ENCODE data around the gene MEGF10. TPM values are rescaled to one million over a fixed set of nuclear protein-coding genes. Genes with fewer than 3 reads are reported as not detected.

The MEGF10 gene
- polyA plus RNA-seq, 3 donors: 0.75 to 0.88 (median 0.83) TPM

- DNase-seq (ENCODE audit: extremely low read depth in 1 of 11, low read depth in 9 of 11, low spot score in 4 of 11): no peak
Measured at GRCh38 chr5:127320032-127320965, 29.7 kb downstream of the MEGF10 start.

GRCh38 chr5:127321465-127321864, 30.9 kb downstream of the MEGF10 start:
- no peak for DNase-seq (ENCODE audit: extremely low read depth in 1 of 11, low read depth in 9 of 11, low spot score in 4 of 11)

- DNase-seq (ENCODE audit: extremely low read depth in 1 of 11, low read depth in 9 of 11, low spot score in 4 of 11): no peak
Measured at GRCh38 chr5:127322403-127322802, 31.8 kb downstream of the MEGF10 start.

GRCh38 chr5:127324756-127325155, 34.2 kb downstream of the MEGF10 start:
- DNase-seq (ENCODE audit: extremely low read depth in 1 of 11, low read depth in 9 of 11, low spot score in 4 of 11): no peak

- DNase-seq (ENCODE audit: extremely low read depth in 1 of 11, low read depth in 9 of 11, low spot score in 4 of 11): no peak
Measured at GRCh38 chr5:127326431-127326830, 35.8 kb downstream of the MEGF10 start.

- no peak for DNase-seq (ENCODE audit: extremely low read depth in 1 of 11, low read depth in 9 of 11, low spot score in 4 of 11)
Measured at GRCh38 chr5:127326976-127327755, 36.6 kb downstream of the MEGF10 start.

- no peak for DNase-seq (ENCODE audit: extremely low read depth in 1 of 11, low read depth in 9 of 11, low spot score in 4 of 11)
Measured at GRCh38 chr5:127330116-127330515, 39.5 kb downstream of the MEGF10 start.

GRCh38 chr5:127331890-127332649, 41.5 kb downstream of the MEGF10 start:
- no peak for DNase-seq (ENCODE audit: extremely low read depth in 1 of 11, low read depth in 9 of 11, low spot score in 4 of 11)

GRCh38 chr5:127333483-127333882, 42.9 kb downstream of the MEGF10 start:
- DNase-seq (ENCODE audit: extremely low read depth in 1 of 11, low read depth in 9 of 11, low spot score in 4 of 11): no peak

- no peak for DNase-seq (ENCODE audit: extremely low read depth in 1 of 11, low read depth in 9 of 11, low spot score in 4 of 11)
Measured at GRCh38 chr5:127335381-127335780, 44.8 kb downstream of the MEGF10 start.

GRCh38 chr5:127337876-127338275, 47.3 kb downstream of the MEGF10 start:
- DNase-seq (ENCODE audit: extremely low read depth in 1 of 11, low read depth in 9 of 11, low spot score in 4 of 11): no peak

GRCh38 chr5:127338501-127338900, 47.9 kb downstream of the MEGF10 start:
- DNase-seq (ENCODE audit: extremely low read depth in 1 of 11, low read depth in 9 of 11, low spot score in 4 of 11): no peak

- DNase-seq (ENCODE audit: extremely low read depth in 1 of 11, low read depth in 9 of 11, low spot score in 4 of 11): no peak
Measured at GRCh38 chr5:127340606-127341005, 50.0 kb downstream of the MEGF10 start.

GRCh38 chr5:127342364-127342763, 51.8 kb downstream of the MEGF10 start:
- DNase-seq (ENCODE audit: extremely low read depth in 1 of 11, low read depth in 9 of 11, low spot score in 4 of 11): no peak

GRCh38 chr5:127343313-127343712, 52.7 kb downstream of the MEGF10 start:
- DNase-seq (ENCODE audit: extremely low read depth in 1 of 11, low read depth in 9 of 11, low spot score in 4 of 11): no peak

- no peak for DNase-seq (ENCODE audit: extremely low read depth in 1 of 11, low read depth in 9 of 11, low spot score in 4 of 11)
Measured at GRCh38 chr5:127343866-127344265, 53.3 kb downstream of the MEGF10 start.

- no peak for DNase-seq (ENCODE audit: extremely low read depth in 1 of 11, low read depth in 9 of 11, low spot score in 4 of 11)
Measured at GRCh38 chr5:127344931-127345330, 54.3 kb downstream of the MEGF10 start.

GRCh38 chr5:127351418-127351817, 60.8 kb downstream of the MEGF10 start:
- DNase-seq (ENCODE audit: extremely low read depth in 1 of 11, low read depth in 9 of 11, low spot score in 4 of 11): no peak

- no peak for DNase-seq (ENCODE audit: extremely low read depth in 1 of 11, low read depth in 9 of 11, low spot score in 4 of 11)
Measured at GRCh38 chr5:127352068-127352467, 61.5 kb downstream of the MEGF10 start.

All from renal cortex interstitium (tissue), 11 donors.